Hepatocyte (in vitro differentiated cells): ENCODE measurements around the gene EPC2.

Experiments used
- EZH2 ChIP-seq: fragments of 200-600 bp; sonication (generic); IDR thresholded peaks from 2 replicates; pipeline ENCODE4 v1.6.1; 2016; ENCODE audit warnings: antibody characterized with exemption, mild to moderate bottlenecking, borderline replicate concordance
- TF ChIP-seq, protein P1 (sequence below): fragments of 200-600 bp; sonication (generic); IDR thresholded peaks from 2 replicates; pipeline ENCODE4 v1.5.1; 2016; ENCODE audit warnings: antibody characterized with exemption, mild to moderate bottlenecking; ENCODE audit not compliant: poor library complexity

- no peak for TF ChIP-seq EZH2
- TF ChIP-seq, protein P1, sequence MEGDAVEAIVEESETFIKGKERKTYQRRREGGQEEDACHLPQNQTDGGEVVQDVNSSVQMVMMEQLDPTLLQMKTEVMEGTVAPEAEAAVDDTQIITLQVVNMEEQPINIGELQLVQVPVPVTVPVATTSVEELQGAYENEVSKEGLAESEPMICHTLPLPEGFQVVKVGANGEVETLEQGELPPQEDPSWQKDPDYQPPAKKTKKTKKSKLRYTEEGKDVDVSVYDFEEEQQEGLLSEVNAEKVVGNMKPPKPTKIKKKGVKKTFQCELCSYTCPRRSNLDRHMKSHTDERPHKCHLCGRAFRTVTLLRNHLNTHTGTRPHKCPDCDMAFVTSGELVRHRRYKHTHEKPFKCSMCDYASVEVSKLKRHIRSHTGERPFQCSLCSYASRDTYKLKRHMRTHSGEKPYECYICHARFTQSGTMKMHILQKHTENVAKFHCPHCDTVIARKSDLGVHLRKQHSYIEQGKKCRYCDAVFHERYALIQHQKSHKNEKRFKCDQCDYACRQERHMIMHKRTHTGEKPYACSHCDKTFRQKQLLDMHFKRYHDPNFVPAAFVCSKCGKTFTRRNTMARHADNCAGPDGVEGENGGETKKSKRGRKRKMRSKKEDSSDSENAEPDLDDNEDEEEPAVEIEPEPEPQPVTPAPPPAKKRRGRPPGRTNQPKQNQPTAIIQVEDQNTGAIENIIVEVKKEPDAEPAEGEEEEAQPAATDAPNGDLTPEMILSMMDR = no peak
Measured at GRCh38 chr2:148814860-148815419, 170.4 kb downstream of the EPC2 start.
